ENCODE results near the gene MTUS2.

GRCh38 chr13:29513981-29514719, 694.0 kb downstream of the MTUS2 start:
- TF ChIP-seq CTCF (IDR thresholded peaks at IDR 0.05; ENCODE audit: low read depth, low read length, poor library complexity, severe bottlenecking), result no peak
- TF ChIP-seq EZH2phosphoT487 (IDR thresholded peaks at IDR 0.05; ENCODE audit: borderline replicate concordance, low read length), result no peak

Measured in DOHH2 (cell line).